GM19438 (cell line): ENCODE data around the gene PLCB4.

Source experiments
- ATAC-seq: cut with Tn5 transposase; IDR thresholded peaks from one replicate; pipeline ENCODE4 v1.9.1; 2021; ENCODE audit warnings: low read depth; ENCODE audit not compliant: unreplicated experiment

PLCB4 gene

GRCh38 chr20:9344083-9344920 lies 275.4 kb downstream of the PLCB4 start:
- no peak for ATAC-seq

DNA sequence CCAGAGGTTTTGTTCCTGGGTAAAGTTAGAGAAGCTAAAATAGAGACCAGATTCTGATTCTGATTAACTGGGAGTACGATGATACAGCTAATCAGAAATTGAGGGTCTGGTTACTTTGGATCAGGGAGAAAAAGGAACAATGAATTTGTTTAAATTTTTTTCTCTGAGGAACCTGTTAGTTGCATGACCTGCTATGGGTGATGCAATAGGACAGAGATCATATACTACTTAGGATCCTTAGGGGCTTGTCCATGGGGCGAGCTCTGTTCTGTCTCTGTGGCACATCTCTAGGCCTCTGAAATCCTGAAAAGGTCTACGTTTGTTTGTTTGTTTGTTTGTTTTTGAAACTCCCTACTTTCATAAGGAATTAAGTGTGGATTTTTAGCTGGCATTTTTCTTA lies 279.4 kb downstream of the PLCB4 start:
- ATAC-seq, result no peak

DNA sequence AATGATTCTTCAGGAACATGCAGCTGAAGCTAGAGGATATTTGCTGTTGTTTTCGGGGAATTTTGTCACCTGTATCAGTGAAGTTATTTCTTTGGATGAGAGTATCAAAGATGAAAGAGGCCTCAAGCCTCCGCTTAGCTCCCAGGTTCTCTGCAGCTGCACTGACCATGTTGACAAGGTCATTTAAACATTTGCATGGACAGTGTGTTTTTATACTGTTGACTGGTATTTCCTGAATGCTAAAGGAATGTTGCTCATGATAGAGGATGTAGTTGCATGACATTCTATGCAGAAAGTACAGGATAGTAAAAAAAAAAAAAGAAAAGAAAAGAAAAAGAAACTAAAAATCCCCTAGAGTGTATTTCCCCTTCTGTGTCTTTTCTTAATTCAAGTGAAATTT lies 279.9 kb downstream of the PLCB4 start:
- no peak for ATAC-seq

GRCh38 chr20:9349249-9349648 lies 280.4 kb downstream of the PLCB4 start:
- no peak for ATAC-seq

- no peak for ATAC-seq
Observed at GRCh38 chr20:9352739-9353138, 283.9 kb downstream of the PLCB4 start.

DNA sequence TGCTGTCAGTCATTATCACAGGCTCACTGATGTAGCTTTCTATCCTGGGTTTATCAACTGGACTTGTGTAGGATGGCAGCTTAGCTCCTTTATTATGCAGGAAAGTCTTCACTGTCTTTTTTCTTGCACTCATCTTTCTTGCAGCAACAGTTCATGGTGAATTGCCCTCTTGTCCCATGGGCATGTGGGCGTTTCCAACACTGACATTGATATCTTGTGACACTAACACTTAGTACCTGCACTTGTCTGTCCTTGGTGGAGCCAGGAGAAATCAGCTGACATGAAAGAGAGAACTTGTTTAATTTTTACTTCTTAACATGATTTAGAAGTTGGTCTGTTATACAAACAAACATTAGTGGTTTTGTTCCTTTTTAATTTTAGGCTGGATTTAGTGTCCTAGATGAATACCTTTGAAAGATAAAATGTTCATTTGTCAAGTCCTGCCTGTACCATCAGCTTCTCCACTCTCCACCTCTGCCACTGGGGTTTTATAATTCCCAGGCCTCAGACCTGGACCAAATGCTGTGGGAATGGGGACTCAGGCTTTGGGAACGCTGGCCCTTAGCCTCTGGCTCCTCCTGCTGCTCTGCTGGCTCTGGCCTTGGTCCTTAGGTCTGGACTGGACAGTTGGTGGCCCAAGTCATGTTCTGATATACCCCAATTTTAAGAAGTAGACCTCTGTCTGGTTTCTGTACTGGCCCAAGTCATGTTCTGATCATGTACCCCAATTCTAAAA lies 284.5 kb downstream of the PLCB4 start:
- no peak for ATAC-seq

DNA sequence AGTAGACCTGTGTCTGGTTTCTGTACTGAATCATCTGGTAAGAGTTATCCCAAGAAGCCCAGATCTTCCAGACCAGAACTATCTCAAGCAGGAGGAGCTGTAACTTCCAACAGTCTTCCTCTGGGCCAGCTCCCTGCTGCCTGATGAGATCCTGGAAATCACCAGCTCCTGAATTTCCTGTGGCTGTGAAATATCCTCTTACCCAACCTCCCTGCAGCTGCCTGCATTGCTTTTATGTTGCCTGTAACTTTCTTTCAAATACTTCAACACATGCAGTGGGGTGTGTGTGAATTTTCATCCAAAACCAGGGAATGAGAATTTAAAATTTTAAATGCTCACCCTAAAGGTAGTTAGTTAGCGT lies 285.0 kb downstream of the PLCB4 start:
- ATAC-seq, result no peak

DNA sequence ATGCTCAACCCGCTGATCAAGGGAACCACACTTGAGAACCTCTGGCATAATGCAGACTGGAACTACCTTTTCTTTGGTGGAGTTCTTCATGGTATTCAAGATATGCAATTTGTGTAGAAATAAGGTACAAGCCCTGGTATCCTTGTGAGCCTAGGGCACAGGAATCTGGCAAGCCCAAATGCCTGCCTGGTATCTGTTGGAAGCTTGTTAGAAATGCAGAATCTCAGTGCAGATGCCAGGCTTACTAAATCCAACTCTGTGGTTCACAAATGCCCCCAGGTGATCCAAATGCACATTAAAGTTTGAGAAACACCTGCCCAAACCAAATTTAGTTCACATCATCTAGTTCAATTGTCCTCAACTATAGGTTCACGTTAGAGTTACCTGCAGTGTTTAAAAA lies 285.7 kb downstream of the PLCB4 start:
- no peak for ATAC-seq

GRCh38 chr20:9358001-9358400 lies 289.1 kb downstream of the PLCB4 start:
- no peak for ATAC-seq

GRCh38 chr20:9359561-9360308 lies 290.8 kb downstream of the PLCB4 start:
- ATAC-seq, result no peak

- ATAC-seq, result no peak
Observed at GRCh38 chr20:9360431-9360830, 291.5 kb downstream of the PLCB4 start.

DNA sequence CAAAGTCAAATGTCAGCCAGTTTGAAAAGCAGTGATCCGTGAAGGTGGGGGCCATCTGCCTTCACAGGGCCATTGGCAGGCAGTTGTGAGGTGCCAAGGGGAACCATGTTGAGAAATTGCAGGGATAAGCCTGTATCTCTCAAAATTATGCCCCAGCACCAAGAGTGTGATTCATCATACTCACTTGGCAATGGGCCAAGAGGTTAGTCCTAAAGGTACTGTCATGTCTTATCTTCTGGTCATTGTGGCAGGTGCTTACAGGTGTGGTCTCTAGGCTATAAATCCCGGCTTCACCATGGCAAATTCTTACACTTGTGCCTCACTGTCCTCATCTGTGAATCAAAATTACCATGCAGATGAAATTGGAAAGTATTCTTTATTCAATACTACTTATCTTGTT lies 294.8 kb downstream of the PLCB4 start:
- no peak for ATAC-seq

DNA sequence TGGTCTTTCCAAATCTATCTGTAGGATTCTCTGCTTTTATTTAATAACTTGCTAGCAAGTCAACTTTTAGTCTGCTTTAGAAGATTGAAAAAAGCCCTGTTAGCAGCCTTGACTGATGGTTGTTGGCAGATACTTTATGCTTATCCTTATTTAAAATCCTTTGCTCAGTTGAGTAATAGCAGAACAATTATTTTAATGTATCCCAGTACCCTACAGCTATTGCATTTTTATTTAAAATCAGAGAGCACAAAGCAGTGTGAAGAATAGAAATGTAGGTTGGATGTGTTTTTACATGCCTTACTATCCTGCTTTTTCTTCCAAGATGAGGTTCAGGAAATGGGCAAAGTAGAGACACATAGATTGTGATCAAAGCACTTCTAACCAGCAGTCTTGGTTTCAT lies 298.4 kb downstream of the PLCB4 start:
- no peak for ATAC-seq

- no peak for ATAC-seq
Observed at GRCh38 chr20:9367746-9368145, 298.9 kb downstream of the PLCB4 start.

GRCh38 chr20:9368893-9369292 lies 300.0 kb downstream of the PLCB4 start:
- no peak for ATAC-seq

- no peak for ATAC-seq
Observed at GRCh38 chr20:9369557-9369956, 300.7 kb downstream of the PLCB4 start.

DNA sequence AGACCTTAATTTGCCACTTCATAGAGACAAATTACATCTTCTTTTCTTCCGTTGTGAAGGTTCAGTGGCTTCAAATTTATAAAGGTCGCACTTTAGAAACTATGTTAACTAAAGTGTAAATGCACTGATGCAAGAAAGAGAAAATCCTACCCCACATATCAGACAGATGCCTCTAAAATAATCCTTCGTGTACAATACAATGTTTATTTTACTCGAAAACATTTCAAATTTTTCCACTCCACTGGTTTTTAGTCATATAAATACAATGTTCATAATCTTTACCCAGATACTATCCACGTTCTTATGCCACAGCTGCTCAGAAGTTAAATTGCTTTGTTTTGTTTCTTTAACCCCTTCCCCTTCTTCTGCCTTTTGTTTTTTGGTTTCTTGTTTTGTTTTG lies 305.2 kb downstream of the PLCB4 start:
- ATAC-seq, result no peak

GRCh38 chr20:9374480-9374879 lies 305.6 kb downstream of the PLCB4 start:
- ATAC-seq, result no peak

- no peak for ATAC-seq
Observed at GRCh38 chr20:9375221-9375681, 306.4 kb downstream of the PLCB4 start.

DNA sequence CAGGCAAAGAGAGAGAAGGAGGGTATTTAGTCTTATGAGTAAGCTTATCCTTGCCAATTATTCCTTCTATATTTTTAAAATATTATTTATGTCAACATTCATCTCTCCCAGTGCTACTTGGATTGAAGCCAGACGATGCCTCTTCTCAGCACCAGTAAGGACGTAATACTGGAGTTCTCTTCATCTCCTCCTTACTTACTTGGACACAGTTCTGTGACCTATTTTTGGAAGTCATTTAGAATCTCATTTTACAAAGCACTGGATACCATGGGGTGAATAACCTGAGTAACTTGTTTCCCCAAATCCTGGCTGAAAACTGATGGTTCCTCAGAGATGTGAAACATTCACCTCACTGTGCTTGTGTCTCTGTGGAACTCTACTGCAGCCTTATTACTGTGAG lies 308.1 kb downstream of the PLCB4 start:
- no peak for ATAC-seq
